H9 (cell line): Measurements from ENCODE around the gene GAREM1. TPM values are rescaled to one million over a fixed set of nuclear protein-coding genes. Genes with fewer than 3 reads are reported as not detected.

Source experiments
- DNase-seq: peaks from one replicate; pipeline ENCODE4 v3.0.0-alpha.2; 2017
- H2AFZ ChIP-seq: one replicate; pipeline ENCODE4 v1.6.1; 2013; ENCODE audit warnings: mild to moderate bottlenecking, low read length, control low read depth, moderate library complexity
- H2AK5ac ChIP-seq: 2 replicates; pipeline ENCODE4 v1.6.1; 2013; ENCODE audit warnings: low read length, control low read depth, mixed read lengths; ENCODE audit not compliant: insufficient read length
- H2BK120ac ChIP-seq: one replicate; pipeline ENCODE4 v1.6.1; 2013; ENCODE audit warnings: low read depth, mild to moderate bottlenecking, low read length, control low read depth, inconsistent platforms; ENCODE audit not compliant: poor library complexity, severe bottlenecking
- H2BK12ac ChIP-seq: 2 replicates; pipeline ENCODE4 v1.6.1; 2013; ENCODE audit warnings: low read length, control low read depth, mixed read lengths, low read depth; ENCODE audit not compliant: insufficient read length
- H2BK15ac ChIP-seq: 2 replicates; pipeline ENCODE4 v1.6.1; 2013; ENCODE audit warnings: low read depth, low read length, control low read depth
- H2BK20ac ChIP-seq: one replicate; pipeline ENCODE4 v1.6.1; 2013; ENCODE audit warnings: low read depth, mild to moderate bottlenecking, low read length, control low read depth, inconsistent platforms; ENCODE audit not compliant: poor library complexity, severe bottlenecking
- H2BK5ac ChIP-seq: 2 replicates; pipeline ENCODE4 v1.6.1; 2013; ENCODE audit warnings: low read length, control low read depth, mixed read lengths; ENCODE audit not compliant: insufficient read length
- H3K14ac ChIP-seq: 2 replicates; pipeline ENCODE4 v1.6.1; 2013; ENCODE audit warnings: low read length, control low read depth; ENCODE audit not compliant: insufficient read depth
- H3K18ac ChIP-seq: 2 replicates; pipeline ENCODE4 v1.6.1; 2013; ENCODE audit warnings: low read depth, mild to moderate bottlenecking, mixed read lengths, low read length, control low read depth; ENCODE audit not compliant: insufficient read length
- H3K23ac ChIP-seq: 2 replicates; pipeline ENCODE4 v1.6.1; 2013; ENCODE audit warnings: low read length, control low read depth, mixed read lengths, low read depth; ENCODE audit not compliant: insufficient read length
- H3K23me2 ChIP-seq: 2 replicates; pipeline ENCODE4 v1.6.1; 2013; ENCODE audit warnings: low read depth, mild to moderate bottlenecking, mixed read lengths, low read length, control low read depth; ENCODE audit not compliant: insufficient read length, poor library complexity, severe bottlenecking
- H3K27ac ChIP-seq: 2 replicates; pipeline ENCODE4 v1.5.1; 2013; ENCODE audit warnings: low read length, control low read depth, mixed read lengths, low read depth; ENCODE audit not compliant: insufficient read length
- H3K27me3 ChIP-seq: 2 replicates; pipeline ENCODE4 v1.6.1; 2013; ENCODE audit warnings: low read length, control low read depth, inconsistent platforms; ENCODE audit not compliant: insufficient read depth
- H3K4ac ChIP-seq: 2 replicates; pipeline ENCODE4 v1.6.1; 2013; ENCODE audit warnings: low read depth, mild to moderate bottlenecking, control low read depth, inconsistent platforms, low read length, moderate library complexity
- H3K4me1 ChIP-seq: 2 replicates; pipeline ENCODE4 v1.6.1; 2013; ENCODE audit warnings: low read length, control low read depth, inconsistent platforms; ENCODE audit not compliant: insufficient read depth
- H3K4me2 ChIP-seq: 2 replicates; pipeline ENCODE4 v1.6.1; 2013; ENCODE audit warnings: low read length, control low read depth, mixed read lengths; ENCODE audit not compliant: insufficient read length, insufficient read depth
- H3K56ac ChIP-seq: 2 replicates; pipeline ENCODE4 v1.6.1; 2013; ENCODE audit warnings: low read depth, mild to moderate bottlenecking, mixed read lengths, low read length, control low read depth; ENCODE audit not compliant: insufficient read length
- H3K79me1 ChIP-seq: 2 replicates; pipeline ENCODE4 v1.6.1; 2013; ENCODE audit warnings: low read depth, mild to moderate bottlenecking, moderate library complexity, low read length, control low read depth, inconsistent platforms; ENCODE audit not compliant: insufficient read depth, poor library complexity, severe bottlenecking
- H3K79me2 ChIP-seq: 2 replicates; pipeline ENCODE4 v1.6.1; 2013; ENCODE audit warnings: low read length, control low read depth, inconsistent platforms; ENCODE audit not compliant: insufficient read depth
- H3K9ac ChIP-seq: 2 replicates; pipeline ENCODE4 v1.6.1; 2013; ENCODE audit warnings: low read length, control low read depth, mixed read lengths; ENCODE audit not compliant: insufficient read length; ENCODE audit errors: extremely low read depth
- H3K9me3 ChIP-seq: one replicate; pipeline ENCODE4 v1.6.1; 2013; ENCODE audit warnings: low read depth, low read length, inconsistent platforms; ENCODE audit not compliant: control insufficient read depth
- H3T11ph ChIP-seq: one replicate; pipeline ENCODE4 v1.6.1; 2013; ENCODE audit warnings: mild to moderate bottlenecking, low read length, control low read depth, inconsistent platforms
- H4K20me1 ChIP-seq: one replicate; pipeline ENCODE4 v1.6.1; 2013; ENCODE audit not compliant: control insufficient read depth, insufficient read length, insufficient read depth
- H4K5ac ChIP-seq: 2 replicates; pipeline ENCODE4 v1.6.1; 2013; ENCODE audit warnings: low read depth, mild to moderate bottlenecking, mixed read lengths, low read length, control low read depth; ENCODE audit not compliant: insufficient read length
- H4K8ac ChIP-seq: replicated peaks from 2 replicates; pipeline ENCODE4 v1.6.1; 2013; ENCODE audit warnings: low read length, control low read depth, mixed read lengths, low read depth; ENCODE audit not compliant: insufficient read length
- H4K91ac ChIP-seq: 2 replicates; pipeline ENCODE4 v1.6.1; 2013; ENCODE audit warnings: low read depth, mild to moderate bottlenecking, moderate library complexity, mixed read lengths, low read length, control low read depth; ENCODE audit not compliant: insufficient read length
- H3K27ac Mint-ChIP-seq, 3 experiments: 2 replicates in 2 of 3; 3 replicates in 1 of 3; pipeline ENCODE4 v1.8.0; 2020 to 2021; ENCODE audit warnings: mixed read lengths in 3 of 3, mild to moderate bottlenecking in 1 of 3, moderate library complexity in 1 of 3
- H3K27me3 Mint-ChIP-seq: 2 replicates; pipeline ENCODE4 v1.8.0; 2021; ENCODE audit warnings: low read depth, mild to moderate bottlenecking, moderate library complexity, mixed read lengths
- H3K36me3 Mint-ChIP-seq, 3 experiments: 2 replicates in 2 of 3; 3 replicates in 1 of 3; pipeline ENCODE4 v1.8.0; 2020 to 2021; ENCODE audit warnings: low read depth in 3 of 3, mixed read lengths in 3 of 3; ENCODE audit not compliant: insufficient read depth in 1 of 3
- H3K4me1 Mint-ChIP-seq, 2 experiments: 2 replicates each; pipeline ENCODE4 v1.8.0; 2020; ENCODE audit warnings: mixed read lengths in 2 of 2
- H3K4me3 Mint-ChIP-seq, 2 experiments: 2 replicates in 1 of 2; 3 replicates in 1 of 2; pipeline ENCODE4 v1.8.0; 2020 to 2021; ENCODE audit warnings: mild to moderate bottlenecking in 2 of 2, mixed read lengths in 2 of 2, moderate library complexity in 1 of 2
- H3K9me3 Mint-ChIP-seq, 2 experiments: 2 replicates in 1 of 2; 3 replicates in 1 of 2; pipeline ENCODE4 v1.8.0; 2020; ENCODE audit warnings: mild to moderate bottlenecking in 2 of 2, mixed read lengths in 2 of 2, moderate library complexity in 1 of 2
- WGBS: extraction: QIAGEN DNeasy Blood & Tissue Kit; methylation state at CpG from one replicate; pipeline ENCODE4 v1.1.7; 2013; ENCODE audit warnings: missing lambda C conversion rate, low lambda C conversion rate, mixed read lengths; ENCODE audit not compliant: insufficient read length; ENCODE audit errors: extremely low coverage; 5-methylcytosine and 5-hydroxymethylcytosine counted together
- total RNA-seq: library from RNA; stranded (reverse); gene quantifications from 2 replicates; pipeline ENCODE4 v1.2.1, GENCODE V29; 2021
- TF ChIP-seq, protein P1 (sequence below): fragments of 200-600 bp; sonication (generic); conservative IDR thresholded peaks from 3 replicates; pipeline ENCODE4 v1.8.0; 2021; ENCODE audit warnings: antibody characterized with exemption, mild to moderate bottlenecking

Gene GAREM1
- total RNA-seq, 1 experiment from 2014 or later, result 4.4 TPM

DNA sequence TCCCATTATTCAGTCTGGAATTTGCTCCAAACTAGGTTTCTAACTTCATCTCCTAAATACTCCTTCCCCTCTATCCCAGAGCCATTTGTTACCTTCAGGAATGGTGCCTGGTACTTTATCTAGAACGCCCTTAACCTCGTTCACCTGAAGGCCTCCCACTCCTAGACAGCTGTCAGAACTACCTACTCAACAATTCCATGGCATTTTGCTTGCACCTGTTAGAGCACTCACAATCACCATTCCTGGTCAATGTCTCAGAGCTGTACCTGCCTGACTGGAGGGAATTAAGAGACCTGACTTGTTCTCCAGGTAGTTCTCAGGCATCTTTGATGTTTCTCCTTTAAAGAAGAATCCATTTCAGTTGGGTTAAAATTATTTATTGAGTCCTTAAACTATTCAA, 88.9 kb downstream of the GAREM1 start:
- H3K9me3 Mint-ChIP-seq, result no peaks in the 10 kb centered on the region
- no peaks in the 10 kb centered on the region; a peak in 1 of 7 replicates for H3K36me3 Mint-ChIP-seq
- no CpG with 5 or more reads among the region's 2 CpGs for WGBS
- Histone ChIP-seq H3K4me1 (no peaks in the 10 kb centered on the region), H3K79me2 (no peaks in the 10 kb centered on the region), H3K4me2 (no peak overlapping the region), H3K4ac (no peak overlapping the region), H3K23ac (no peak overlapping the region), H3K9me3 (no peaks in the 10 kb centered on the region), H3T11ph (no peak overlapping the region), H2AK5ac (no peak overlapping the region), H3K18ac (no peak overlapping the region), H3K27me3 (no peaks in the 10 kb centered on the region), H2BK20ac (no peak overlapping the region), H2BK5ac (no peak overlapping the region), H2BK120ac (no peak overlapping the region), H2AFZ (no peak overlapping the region), H3K23me2 (no peaks in the 10 kb centered on the region), H3K9ac (no peak overlapping the region), H4K5ac (no peak overlapping the region), H3K27ac (no peak overlapping the region), H2BK12ac (no peak overlapping the region), H3K56ac (no peak overlapping the region), H3K79me1 (no peaks in the 10 kb centered on the region), H2BK15ac (no peak overlapping the region), H4K8ac (no peak overlapping the region), H4K91ac (no peak overlapping the region), H3K14ac (no peak overlapping the region), H4K20me1 (no peaks in the 10 kb centered on the region)
- no peaks in the 10 kb centered on the region for H3K27me3 Mint-ChIP-seq
- peaks cover 0 to 10% of the 10 kb centered on the region in 2 experiments; a peak in 3 of 4 replicates for H3K4me1 Mint-ChIP-seq
- DNase-seq, result no peak
- TF ChIP-seq, protein P1, sequence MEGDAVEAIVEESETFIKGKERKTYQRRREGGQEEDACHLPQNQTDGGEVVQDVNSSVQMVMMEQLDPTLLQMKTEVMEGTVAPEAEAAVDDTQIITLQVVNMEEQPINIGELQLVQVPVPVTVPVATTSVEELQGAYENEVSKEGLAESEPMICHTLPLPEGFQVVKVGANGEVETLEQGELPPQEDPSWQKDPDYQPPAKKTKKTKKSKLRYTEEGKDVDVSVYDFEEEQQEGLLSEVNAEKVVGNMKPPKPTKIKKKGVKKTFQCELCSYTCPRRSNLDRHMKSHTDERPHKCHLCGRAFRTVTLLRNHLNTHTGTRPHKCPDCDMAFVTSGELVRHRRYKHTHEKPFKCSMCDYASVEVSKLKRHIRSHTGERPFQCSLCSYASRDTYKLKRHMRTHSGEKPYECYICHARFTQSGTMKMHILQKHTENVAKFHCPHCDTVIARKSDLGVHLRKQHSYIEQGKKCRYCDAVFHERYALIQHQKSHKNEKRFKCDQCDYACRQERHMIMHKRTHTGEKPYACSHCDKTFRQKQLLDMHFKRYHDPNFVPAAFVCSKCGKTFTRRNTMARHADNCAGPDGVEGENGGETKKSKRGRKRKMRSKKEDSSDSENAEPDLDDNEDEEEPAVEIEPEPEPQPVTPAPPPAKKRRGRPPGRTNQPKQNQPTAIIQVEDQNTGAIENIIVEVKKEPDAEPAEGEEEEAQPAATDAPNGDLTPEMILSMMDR, result no peak
- no peak overlapping the region for H3K27ac Mint-ChIP-seq
- no peak overlapping the region for H3K4me3 Mint-ChIP-seq
